Bronchial epithelial cell (primary cell): ENCODE results near the gene CDK5R1. TPM values are rescaled to one million over a fixed set of nuclear protein-coding genes. Genes with fewer than 3 reads are reported as not detected.

Experiments used
- DNase-seq: peaks from one replicate; pipeline ENCODE4 v3.0.0-alpha.2; 2010; ENCODE audit warnings: low read depth
- FAIRE-seq: peaks from 2 replicates; lab custom pipeline; 2011; peaks lifted over from hg19 to GRCh38; lab: Jason Lieb, UNC
- H3K27me3 ChIP-seq: 2 replicates; pipeline ENCODE4 v1.5.1; 2011; ENCODE audit warnings: low read length; ENCODE audit not compliant: control insufficient read depth, insufficient read depth
- H3K36me3 ChIP-seq: 2 replicates; pipeline ENCODE4 v1.5.1; 2011; ENCODE audit warnings: low read length; ENCODE audit not compliant: control insufficient read depth, insufficient read depth
- H3K4me3 ChIP-seq: 2 replicates; pipeline ENCODE4 v1.5.1; 2011; ENCODE audit warnings: mild to moderate bottlenecking, low read depth, low read length, control low read depth
- total RNA-seq: library from RNA; depleted of rRNA; stranded (reverse); fragments of >200 nt; gene quantifications from 2 replicates; pipeline ENCODE4 v1.2.1, GENCODE V29; 2014
- TF ChIP-seq, protein P1 (sequence below): IDR thresholded peaks from 2 replicates; pipeline ENCODE4 v1.5.1; 2011; ENCODE audit warnings: mild to moderate bottlenecking, moderate library complexity, low read length, control low read depth, inconsistent platforms; ENCODE audit not compliant: insufficient read depth, severe bottlenecking

The CDK5R1 gene
- total RNA-seq, 1 donor from 2014 or later, result 2.9 TPM

- FAIRE-seq, result no peak
- DNase-seq, result no peak
- TF ChIP-seq, protein P1, sequence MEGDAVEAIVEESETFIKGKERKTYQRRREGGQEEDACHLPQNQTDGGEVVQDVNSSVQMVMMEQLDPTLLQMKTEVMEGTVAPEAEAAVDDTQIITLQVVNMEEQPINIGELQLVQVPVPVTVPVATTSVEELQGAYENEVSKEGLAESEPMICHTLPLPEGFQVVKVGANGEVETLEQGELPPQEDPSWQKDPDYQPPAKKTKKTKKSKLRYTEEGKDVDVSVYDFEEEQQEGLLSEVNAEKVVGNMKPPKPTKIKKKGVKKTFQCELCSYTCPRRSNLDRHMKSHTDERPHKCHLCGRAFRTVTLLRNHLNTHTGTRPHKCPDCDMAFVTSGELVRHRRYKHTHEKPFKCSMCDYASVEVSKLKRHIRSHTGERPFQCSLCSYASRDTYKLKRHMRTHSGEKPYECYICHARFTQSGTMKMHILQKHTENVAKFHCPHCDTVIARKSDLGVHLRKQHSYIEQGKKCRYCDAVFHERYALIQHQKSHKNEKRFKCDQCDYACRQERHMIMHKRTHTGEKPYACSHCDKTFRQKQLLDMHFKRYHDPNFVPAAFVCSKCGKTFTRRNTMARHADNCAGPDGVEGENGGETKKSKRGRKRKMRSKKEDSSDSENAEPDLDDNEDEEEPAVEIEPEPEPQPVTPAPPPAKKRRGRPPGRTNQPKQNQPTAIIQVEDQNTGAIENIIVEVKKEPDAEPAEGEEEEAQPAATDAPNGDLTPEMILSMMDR, result no peak
- Histone ChIP-seq H3K36me3 (peaks cover 30% of the 10 kb centered on the region), H3K4me3 (no peak overlapping the region), H3K27me3 (no peaks in the 10 kb centered on the region)
These were observed 15.1 kb upstream of the CDK5R1 start for GRCh38 chr17:32471652-32472051.

DNA sequence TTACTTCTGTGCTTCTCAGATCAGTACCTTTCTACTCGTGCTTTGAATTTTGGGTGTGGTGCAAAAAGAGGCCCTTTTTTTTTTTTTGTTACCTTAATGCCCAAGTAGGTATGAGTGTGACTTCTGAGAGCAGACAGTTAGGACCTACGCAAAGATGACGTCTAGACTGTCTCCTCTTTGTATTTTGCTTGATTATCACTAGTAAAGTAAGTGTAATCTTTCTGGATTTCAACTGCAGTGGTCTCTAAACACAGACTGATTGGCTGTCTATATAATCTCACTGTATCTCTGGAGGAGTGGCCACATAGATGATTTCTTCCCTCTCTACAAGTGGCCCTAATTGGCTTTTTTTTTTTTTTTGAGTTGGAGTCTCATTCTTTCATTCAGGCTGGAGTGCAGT lies 11.5 kb upstream of the CDK5R1 start:
- peaks cover 37% of the 10 kb centered on the region for H3K36me3 ChIP-seq
- no peak for DNase-seq
- TF ChIP-seq, protein P1, result no peak
- H3K4me3 ChIP-seq, result no peak overlapping the region
- no peak for FAIRE-seq
- H3K27me3 ChIP-seq, result no peaks in the 10 kb centered on the region

DNA sequence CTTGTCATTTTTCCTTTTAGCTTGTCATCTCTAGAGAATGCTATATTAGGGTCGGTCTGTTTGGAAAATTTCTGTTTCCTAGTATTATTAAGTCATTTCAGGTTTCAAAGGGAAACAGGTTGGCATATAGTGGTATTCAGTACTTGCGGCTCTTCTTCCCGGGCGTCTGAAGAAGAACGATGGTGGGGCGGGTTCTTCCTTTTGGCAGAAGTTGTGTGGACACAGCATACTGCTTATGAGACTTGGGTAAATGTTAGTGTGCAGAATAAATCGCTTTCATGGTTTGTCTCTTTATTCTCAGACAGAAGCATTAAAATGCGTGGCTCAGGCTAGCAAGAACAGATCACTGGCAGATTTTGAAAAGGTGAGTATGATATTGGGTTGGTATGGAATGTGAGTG lies 9.6 kb upstream of the CDK5R1 start:
- no peak for FAIRE-seq

DNA sequence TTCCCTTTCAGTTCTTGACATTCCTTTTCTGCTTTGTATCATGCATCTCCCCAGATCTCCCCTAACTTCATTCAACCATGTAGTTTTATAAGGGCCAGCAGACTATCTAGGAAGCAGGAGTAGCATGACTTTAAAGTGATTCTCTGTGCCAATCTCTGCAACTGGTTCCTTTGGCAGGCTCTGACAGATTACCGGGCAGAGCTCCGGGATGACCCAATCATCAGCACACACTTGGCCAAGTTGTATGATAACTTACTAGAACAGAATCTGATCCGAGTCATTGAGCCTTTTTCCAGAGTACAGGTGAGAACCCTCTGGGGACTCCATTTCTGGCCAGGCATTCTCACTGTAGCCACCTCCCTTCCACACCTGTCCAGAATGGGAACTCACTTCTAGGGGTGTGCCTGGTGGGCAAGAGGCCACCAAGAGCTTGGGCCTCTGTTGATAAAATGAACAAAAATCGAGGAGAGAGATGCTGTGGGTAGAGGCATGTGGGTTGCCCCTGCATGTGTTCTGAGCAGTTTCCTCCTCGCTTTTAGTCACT lies 7.6 kb upstream of the CDK5R1 start:
- DNase-seq (no peak), FAIRE-seq (no peak)
- H3K36me3 ChIP-seq, result peaks cover 30% of the 10 kb centered on the region
- no peaks in the 10 kb centered on the region for H3K27me3 ChIP-seq
- no peak overlapping the region for H3K4me3 ChIP-seq
- TF ChIP-seq, protein P1, result no peak

More for the DNA sequence above, 9.6 kb upstream of the CDK5R1 start:
- DNase-seq, result no peak
- Histone ChIP-seq H3K4me3 (no peak overlapping the region), H3K27me3 (no peaks in the 10 kb centered on the region), H3K36me3 (peaks cover 37% of the 10 kb centered on the region)
- TF ChIP-seq, protein P1, result no peak

GRCh38 chr17:32481193-32481592 lies 5.6 kb upstream of the CDK5R1 start:
- no peak for DNase-seq
- no peak for FAIRE-seq
- no peak overlapping the region for H3K4me3 ChIP-seq
- TF ChIP-seq, protein P1, result no peak
- H3K36me3 ChIP-seq, result peaks cover 21% of the 10 kb centered on the region
- no peaks in the 10 kb centered on the region for H3K27me3 ChIP-seq
